HG03060 (cell line): ENCODE data around the gene PGAM5.

Experiments used
- ATAC-seq: cut with Tn5 transposase; IDR thresholded peaks from one replicate; pipeline ENCODE4 v1.9.1; 2021; ENCODE audit warnings: low read depth, moderate number of reproducible peaks; ENCODE audit not compliant: unreplicated experiment

The PGAM5 gene

GRCh38 chr12:132710405-132711079 is at the start of gene PGAM5:
TSS of gene PGAM5 (plus strand) at chr12:132710842. CDS start at chr12:132710877, 35 bp downstream.
- peak; percentile 56 for ATAC-seq

- no peak for ATAC-seq
Observed at GRCh38 chr12:132660996-132661395, 49.6 kb upstream of the PGAM5 start.

GRCh38 chr12:132661972-132662371 is 48.7 kb upstream of the PGAM5 start:
- no peak for ATAC-seq

GRCh38 chr12:132662901-132663755 is 47.5 kb upstream of the PGAM5 start:
- no peak for ATAC-seq

GRCh38 chr12:132664206-132665148 is 46.2 kb upstream of the PGAM5 start:
- ATAC-seq: no peak

GRCh38 chr12:132665149-132665491 is 45.5 kb upstream of the PGAM5 start:
- ATAC-seq: no peak

DNA sequence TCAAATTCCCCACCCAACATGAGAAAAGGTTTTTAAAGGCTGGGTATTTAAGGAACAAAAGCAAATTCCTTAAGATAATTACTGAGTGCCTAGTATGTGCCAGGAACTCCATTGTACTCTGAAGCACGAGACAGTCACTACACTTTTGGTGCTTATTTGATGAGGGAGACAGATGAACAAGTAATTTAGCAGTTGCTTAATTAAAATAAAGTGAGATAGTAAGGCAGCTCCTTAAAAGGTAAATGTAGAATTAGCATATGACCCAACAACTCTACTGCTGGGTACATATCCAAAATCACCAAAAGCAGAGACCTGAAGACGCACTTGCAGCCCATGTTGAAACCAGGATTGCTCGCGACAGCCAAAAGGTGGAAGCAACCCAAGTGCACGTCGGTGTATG is 44.8 kb upstream of the PGAM5 start:
- ATAC-seq: no peak

- ATAC-seq: no peak
Observed at GRCh38 chr12:132668191-132669088, 42.2 kb upstream of the PGAM5 start.

DNA sequence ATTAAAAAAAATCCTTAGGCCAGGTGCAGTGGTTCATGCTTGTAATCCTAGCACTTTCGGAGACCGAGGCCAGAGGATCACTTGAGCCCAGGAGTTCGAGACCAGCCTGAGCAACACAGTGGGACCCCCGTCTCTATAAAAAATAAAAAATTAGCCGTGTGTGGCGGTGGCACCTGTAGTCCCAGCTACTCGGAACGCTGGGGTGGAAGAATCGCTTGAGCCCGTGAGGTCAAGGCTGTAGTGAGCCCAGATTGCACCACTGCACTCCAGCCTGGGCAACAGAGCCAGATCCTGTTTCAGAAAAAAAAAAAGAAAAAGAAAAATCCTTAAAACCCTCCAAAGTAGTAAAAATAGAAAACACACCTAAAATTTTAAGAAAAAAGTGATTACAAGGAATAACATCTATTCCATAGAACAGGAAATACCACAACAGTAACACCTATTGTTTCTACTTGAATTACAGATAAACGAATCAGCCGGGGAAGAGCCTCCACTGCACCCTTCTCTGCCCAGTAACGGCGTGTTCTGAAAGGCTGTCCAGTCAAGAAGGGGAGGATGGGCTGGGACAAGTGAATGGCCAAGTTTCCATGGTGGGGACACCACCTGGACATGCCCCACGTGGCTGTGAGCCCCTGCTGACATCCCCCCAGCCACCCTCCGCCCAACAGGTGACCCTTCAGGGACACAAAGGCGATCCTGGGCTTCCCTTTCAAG is 41.3 kb upstream of the PGAM5 start:
- no peak for ATAC-seq

DNA sequence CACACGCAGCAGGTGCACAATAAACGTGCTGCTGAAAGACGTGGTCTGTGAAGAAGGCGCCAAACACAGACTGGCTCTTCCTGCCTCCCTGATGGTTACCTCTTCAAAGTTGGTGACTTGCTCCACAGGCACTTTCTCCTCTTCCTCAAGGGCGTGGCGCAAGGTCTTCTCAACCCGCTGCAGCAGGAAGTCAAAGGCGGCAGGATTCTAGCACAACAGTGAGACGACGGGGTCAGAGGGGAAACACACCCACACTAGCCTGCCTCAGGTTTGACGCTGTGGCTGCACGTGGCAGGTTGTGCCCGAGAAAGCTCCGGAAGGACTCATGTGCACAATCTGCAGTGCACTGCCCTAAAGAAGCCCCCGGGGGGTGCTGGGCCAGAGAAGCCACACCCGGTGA is 38.5 kb upstream of the PGAM5 start:
- no peak for ATAC-seq

DNA sequence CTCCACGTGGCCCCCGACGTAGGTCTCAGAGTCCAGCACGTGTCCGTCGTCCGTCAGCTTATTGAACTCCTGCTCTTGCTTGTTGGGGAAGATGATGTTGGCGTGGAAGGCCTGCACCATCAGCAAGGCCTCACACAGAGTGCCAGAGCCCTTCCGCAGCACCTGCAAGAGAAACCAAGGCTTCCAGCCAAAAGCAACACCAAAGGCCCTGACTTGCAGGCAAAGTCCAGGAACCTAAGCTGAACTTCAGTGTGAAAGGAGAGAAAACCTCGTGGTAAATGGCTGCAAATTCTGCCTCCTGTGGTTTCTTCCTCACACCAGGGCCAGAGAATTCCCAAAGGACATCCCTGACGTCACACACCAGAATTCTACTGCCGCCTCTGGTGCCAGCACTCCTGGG is 38.0 kb upstream of the PGAM5 start:
- no peak for ATAC-seq

DNA sequence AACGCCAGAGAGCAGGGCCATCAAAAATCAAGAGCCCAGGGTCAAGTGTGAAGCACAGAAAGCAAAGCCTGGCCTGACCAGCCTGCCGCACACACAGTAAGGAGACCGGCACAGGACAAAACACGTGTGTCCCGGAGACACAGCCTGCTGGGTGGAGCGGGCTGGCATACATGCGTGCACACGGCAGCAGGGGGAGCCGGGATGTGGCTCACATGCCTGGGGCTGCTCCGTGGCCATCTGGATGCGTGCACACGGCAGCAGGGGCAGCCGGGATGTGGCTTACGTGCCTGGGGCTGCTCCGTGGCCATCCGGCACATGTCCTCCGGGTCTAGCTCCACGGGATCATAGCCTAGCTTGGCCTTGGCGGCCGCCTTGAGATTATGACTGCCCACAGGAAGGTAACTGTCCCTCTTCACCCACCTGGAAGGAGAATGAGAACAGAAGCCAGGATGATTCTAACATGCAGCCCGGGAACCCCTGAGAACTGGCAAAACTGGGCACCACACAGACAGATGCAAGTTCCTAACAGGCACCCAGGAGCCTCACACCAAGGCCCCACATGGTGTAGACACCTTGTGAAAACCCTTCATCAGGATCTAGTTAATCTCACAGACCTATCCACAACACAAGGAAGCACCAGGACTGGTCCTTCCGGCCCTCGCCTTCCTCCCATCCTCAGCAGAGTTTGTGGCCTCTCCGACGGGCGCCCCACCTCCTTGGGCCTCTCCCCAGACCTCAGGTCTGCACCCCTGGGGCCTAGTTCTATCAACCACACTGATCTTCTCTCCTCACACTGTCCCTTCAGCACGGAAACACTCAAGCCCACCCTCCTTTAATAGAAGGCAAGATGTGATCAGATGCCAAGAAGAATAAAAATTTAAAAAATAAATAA is 37.1 kb upstream of the PGAM5 start:
- no peak for ATAC-seq

GRCh38 chr12:132674561-132674960 is 36.1 kb upstream of the PGAM5 start:
- ATAC-seq: no peak

DNA sequence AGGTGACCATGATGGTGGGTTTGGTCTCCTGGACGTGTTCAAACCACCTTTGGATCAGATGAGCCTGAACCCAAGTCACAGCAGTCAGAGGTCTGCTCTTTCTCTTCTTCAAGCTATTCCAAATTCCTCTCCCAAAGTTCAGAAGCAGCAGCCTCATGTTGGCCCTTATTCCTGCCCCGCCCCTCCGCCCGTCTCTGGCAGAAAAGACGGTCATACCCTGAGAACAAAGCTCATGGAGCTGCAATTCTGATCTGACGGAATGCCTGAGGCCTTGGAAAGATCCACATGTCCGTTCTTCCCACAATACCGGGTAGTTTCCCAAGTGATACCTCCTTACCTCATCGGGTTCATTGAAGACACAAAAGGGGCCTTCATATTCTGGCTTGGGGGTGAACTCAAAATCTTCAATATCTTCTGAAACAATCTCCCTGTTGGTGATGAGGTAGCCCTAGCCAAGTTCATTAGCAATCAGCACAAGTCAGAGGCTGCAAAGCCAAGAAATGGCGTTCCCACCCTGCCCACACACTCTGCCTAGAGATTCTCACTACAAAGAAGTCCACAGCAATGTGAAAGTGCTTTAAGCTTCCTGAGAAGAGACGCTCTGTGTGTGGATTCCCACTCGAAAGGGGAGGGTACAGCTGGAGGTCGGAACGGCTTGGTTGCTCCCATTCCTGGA is 34.7 kb upstream of the PGAM5 start:
- no peak for ATAC-seq

DNA sequence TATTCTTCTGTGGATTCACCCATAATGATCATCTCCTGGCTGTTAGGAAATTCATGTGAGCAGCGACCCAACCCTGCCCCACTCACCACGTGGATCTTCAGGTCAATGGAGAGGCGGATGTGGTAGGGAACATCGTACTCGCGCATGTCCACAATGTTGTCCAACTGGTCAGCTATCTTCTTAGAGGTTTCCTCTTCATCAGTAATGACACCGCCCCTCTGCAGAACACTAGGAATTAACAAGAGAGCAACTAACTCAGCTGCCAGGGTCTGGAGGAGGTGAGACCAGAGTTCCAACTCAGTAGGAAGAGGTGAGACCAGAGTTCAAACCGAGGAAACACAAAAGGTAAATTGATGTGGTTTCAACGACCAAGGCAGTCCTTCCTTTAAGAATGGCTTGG is 33.1 kb upstream of the PGAM5 start:
- ATAC-seq: no peak

DNA sequence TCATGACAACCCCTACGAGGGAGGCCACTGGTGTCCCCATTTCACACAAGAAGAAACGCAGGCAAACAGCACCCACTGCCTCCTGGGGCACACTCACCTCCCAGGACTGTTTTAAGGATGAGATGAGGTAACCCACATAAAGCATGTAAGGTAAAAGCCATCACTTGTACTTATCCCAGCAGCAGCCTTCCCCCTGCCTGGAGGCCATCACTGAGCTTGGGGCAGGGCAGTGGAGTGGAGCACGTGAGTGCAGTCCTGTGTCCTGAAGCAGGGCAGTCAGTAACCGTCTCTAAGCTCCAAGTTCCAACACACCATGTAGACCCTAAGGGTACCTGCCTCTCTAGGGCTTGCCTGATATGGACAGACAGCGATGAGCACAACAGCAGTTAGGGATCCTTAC is 25.2 kb upstream of the PGAM5 start:
- ATAC-seq: no peak

- ATAC-seq: no peak
Observed at GRCh38 chr12:132686825-132687210, 23.8 kb upstream of the PGAM5 start.
